Omental fat pad (tissue), 4 donors: Measurements from ENCODE around the gene SUMF1. TPM values are rescaled to one million over a fixed set of nuclear protein-coding genes. Genes with fewer than 3 reads are reported as not detected.

Experiments used
- ATAC-seq: fragments of 150-250 bp; one replicate; pipeline ENCODE4 v1.9.1; 2016; ENCODE audit warnings: mild to moderate bottlenecking, moderate library complexity; ENCODE audit not compliant: low FRiP score
- DNase-seq: peaks from one replicate; pipeline ENCODE4 v3.0.0-alpha.2; 2019; ENCODE audit warnings: low spot score
- total RNA-seq, 4 donors: library from RNA; depleted of rRNA; stranded (reverse); fragments of >200 nt; gene quantifications; one replicate each; pipeline ENCODE4 v1.1.0, GENCODE V29; 2016
- TF ChIP-seq, protein P1 (sequence below), 3 donors: fragments of 450-650 bp; IDR thresholded peaks; one replicate each; pipeline ENCODE4 v1.5.1; 2016 to 2017; ENCODE audit warnings: antibody characterized with exemption in 3 of 3, mild to moderate bottlenecking in 3 of 3, moderate library complexity in 2 of 3

SUMF1 gene
- total RNA-seq, 4 donors from 2014 or later, result 44.9 to 61.1 (median 53.8) TPM

DNA sequence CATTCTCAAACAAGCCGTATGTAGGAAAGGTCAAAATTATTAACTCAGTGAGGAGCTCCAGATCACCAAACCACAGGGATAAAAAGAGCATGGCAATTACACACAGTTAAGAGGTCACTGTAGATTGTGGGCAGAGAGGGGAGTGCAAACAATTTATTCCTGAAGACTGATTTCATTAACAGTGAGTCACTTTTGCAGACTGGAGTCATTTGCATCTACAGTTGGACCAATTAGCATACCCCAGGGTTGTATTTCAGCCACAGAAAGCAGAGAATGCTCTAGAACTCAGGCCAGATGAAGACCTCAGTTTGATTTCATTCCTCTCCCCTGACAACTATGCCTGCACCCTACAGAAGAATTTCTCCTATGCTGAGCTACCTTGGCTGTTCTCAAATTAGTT is 123.8 kb downstream of the SUMF1 start:
- ATAC-seq, result no peak
- TF ChIP-seq, protein P1, sequence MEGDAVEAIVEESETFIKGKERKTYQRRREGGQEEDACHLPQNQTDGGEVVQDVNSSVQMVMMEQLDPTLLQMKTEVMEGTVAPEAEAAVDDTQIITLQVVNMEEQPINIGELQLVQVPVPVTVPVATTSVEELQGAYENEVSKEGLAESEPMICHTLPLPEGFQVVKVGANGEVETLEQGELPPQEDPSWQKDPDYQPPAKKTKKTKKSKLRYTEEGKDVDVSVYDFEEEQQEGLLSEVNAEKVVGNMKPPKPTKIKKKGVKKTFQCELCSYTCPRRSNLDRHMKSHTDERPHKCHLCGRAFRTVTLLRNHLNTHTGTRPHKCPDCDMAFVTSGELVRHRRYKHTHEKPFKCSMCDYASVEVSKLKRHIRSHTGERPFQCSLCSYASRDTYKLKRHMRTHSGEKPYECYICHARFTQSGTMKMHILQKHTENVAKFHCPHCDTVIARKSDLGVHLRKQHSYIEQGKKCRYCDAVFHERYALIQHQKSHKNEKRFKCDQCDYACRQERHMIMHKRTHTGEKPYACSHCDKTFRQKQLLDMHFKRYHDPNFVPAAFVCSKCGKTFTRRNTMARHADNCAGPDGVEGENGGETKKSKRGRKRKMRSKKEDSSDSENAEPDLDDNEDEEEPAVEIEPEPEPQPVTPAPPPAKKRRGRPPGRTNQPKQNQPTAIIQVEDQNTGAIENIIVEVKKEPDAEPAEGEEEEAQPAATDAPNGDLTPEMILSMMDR (IDR thresholded peaks at IDR 0.05), result no peak

DNA sequence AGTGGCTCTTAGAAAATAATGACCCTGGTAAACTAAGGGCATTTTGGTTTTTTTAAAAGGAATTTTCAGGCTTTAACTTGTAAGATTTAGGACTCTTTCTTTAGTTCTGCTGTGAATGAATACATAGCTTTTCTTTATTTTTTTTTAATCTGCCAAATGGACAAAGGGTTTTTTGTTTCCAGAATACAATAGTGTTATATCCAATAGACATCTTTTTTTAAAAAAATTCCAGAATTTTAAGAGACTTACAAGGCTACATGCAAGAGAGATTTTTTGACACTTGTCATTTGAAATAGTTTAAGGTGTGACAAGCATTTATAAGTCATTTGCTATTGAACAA is 125.8 kb downstream of the SUMF1 start:
- no peak for ATAC-seq
- no peak for DNase-seq
- TF ChIP-seq, protein P1 (IDR thresholded peaks at IDR 0.05), result no peak

More for the DNA sequence above, 123.8 kb downstream of the SUMF1 start:
- DNase-seq, result no peak

DNA sequence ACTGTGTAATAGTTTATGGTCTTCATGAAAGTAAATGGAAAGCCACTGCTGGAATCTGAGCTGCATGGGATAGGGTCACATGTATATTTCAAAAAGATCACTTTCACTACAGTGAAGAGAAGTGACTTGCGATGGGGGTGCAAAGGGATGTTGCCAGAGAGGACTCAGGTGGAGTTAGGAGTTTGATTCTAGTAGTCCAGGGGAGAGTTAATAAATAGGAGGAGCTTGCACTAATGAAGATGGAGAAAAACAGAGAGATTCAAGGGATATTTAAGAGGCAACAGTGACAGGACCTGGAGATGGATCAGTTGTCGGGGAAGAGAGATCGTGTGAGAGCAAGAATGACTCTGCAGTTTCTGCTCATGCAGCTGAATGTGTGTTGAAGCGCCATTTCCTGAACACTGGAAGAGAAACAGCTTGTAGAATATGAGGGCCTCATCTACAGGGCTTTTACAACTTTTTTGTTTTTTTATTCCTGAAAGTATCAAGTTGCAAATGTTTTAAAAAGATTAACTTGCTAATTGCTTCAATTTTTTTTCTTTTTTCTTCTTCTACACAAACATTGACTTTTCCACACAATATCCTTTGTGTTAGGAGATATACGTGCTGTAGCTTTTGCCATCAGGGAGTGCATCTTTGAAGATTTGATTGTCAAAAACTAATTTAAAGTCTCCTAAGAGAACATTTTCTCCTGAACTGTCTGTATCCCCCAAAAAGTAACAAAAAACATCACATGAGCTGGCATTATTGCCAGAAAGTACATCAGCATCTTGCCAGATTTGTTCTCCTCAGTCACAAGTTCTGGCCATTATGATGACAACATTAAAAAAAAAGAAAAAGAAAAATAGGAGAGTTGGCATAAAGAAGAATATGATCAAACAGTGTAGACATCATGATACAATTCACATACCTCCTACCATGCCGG is 126.4 kb downstream of the SUMF1 start:
- no peak for DNase-seq
- ATAC-seq, result no peak
- TF ChIP-seq, protein P1 (IDR thresholded peaks at IDR 0.05), result no peak

DNA sequence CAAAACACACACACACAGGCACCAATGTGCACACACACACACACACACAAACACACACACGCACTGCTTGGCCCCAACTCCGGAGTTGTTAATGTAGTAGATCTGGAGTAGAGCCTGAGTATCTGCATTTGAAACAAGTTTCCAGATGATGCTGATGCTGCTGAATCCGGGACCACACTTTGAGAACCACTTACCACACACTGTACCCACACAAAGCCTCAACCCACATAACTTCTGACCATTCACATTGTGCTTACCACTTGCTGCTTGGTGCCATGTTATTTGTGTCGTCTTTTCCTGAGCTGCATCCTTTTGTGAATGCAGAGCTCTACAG is 127.0 kb downstream of the SUMF1 start:
- ATAC-seq, result no peak
- TF ChIP-seq, protein P1 (IDR thresholded peaks at IDR 0.05), result no peak
- no peak for DNase-seq

DNA sequence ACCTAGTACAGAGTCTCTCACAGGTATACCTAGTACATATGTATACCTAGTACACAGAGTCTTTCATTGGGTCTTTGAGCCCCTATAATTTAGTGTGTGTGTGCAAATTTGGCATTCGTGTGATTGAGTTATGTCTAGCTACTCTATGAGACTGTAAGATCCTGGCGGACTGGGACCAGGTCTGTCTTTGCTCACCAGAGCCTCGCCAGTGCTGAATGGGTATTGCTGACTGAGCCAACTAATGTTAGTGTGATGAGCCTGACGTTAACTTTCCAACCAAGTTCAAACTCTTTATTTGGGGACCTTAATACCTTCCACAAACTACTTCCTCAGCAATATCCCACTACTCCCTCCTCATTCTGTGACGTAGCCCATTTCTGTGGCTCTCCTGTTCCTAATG is 128.3 kb downstream of the SUMF1 start:
- ATAC-seq, result no peak
- TF ChIP-seq, protein P1 (IDR thresholded peaks at IDR 0.05), result no peak

DNA sequence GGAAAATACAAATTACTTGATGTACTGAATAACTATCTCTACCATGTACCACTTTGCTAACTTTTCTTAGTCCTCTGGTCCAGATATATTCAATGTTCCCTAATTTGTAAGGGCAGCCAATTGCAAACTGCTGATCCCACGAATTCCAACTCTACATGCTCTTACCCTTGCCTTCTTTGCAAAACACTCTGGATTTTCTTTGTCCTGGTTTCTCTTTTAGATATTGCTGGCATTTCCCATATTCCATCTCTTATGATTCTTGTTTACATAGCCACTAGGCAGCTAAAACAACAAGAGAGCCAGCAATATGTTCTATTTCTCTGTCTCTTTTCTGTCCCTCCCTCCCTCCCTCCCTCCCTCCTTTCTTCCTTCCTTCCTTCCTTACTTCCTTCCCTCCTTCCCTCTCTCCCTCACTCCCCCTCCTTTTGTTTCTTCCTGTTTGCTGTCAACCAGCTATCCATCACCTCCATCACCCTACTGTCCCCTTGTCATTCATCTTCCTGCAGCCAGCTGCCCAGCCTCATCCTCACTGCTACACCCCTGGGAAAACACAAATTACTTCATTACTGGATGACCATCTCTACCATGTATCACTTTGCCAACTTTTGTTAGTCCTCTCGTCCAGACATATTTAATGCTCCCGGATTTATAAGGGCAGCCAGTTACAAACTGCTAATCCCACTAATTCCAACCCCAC is 130.1 kb downstream of the SUMF1 start:
- TF ChIP-seq, protein P1 (IDR thresholded peaks at IDR 0.05), result no peak
- DNase-seq (no peak), ATAC-seq (no peak)

More for the DNA sequence above, 128.3 kb downstream of the SUMF1 start:
- DNase-seq, result no peak
